ENCODE measurements around the gene ALDH1L1. TPM values are rescaled to one million over a fixed set of nuclear protein-coding genes. Genes with fewer than 3 reads are reported as not detected.

The ALDH1L1 gene
- total and polyA plus RNA-seq, 2 of the 4 experiments (the other 2 are of a cell fraction): not detected

GRCh38 chr3:126098391-126098858 is 82.0 kb downstream of the ALDH1L1 start:
- H2AFZ ChIP-seq (replicated peaks; ENCODE audit: low read length, poor library complexity): no peak overlapping the region
- no peak overlapping the region for H3K27ac ChIP-seq (ENCODE audit: insufficient read depth, low read length)
- no peak overlapping the region for H3K9ac ChIP-seq (ENCODE audit: low read depth, low read length)
- H4K8ac ChIP-seq (ENCODE audit: low read depth in 2 of 2, low read length in 2 of 2): no peak overlapping the region
- ChIA-PET CTCF (no interaction called here), POLR2A (ENCODE audit: unreplicated experiment) (no interaction called here)
- no peak overlapping the region for H4K91ac ChIP-seq (ENCODE audit: insufficient read depth, low read depth, low read length)
- no peaks in the 10 kb centered on the region for H3K36me3 ChIP-seq (ENCODE audit: control insufficient read depth, insufficient read depth, low read length)
- no peak overlapping the region for H2AK9ac ChIP-seq (replicated peaks; ENCODE audit: low read depth, low read length, poor library complexity)
- peak; percentile 41 for DNase-seq
- BruUV-seq (replicated peaks): no TSS peak
- no peaks in the 10 kb centered on the region for H3K27me3 ChIP-seq (ENCODE audit: control insufficient read depth, insufficient read depth, low read length)
- no peaks in the 10 kb centered on the region for H3K9me3 ChIP-seq (ENCODE audit: control insufficient read depth, insufficient read depth, low read length)
- no peak overlapping the region for H4K5ac ChIP-seq (ENCODE audit: low read depth, low read length)
- peaks cover 6% of the 10 kb centered on the region; the same call in 1 of the 2 replicates for H3K9me1 ChIP-seq (ENCODE audit: insufficient read depth, low read length)
- H2BK120ac ChIP-seq (ENCODE audit: low read depth, low read length): no peak overlapping the region
- H2AK5ac ChIP-seq (ENCODE audit: low read depth, low read length): no peak overlapping the region
- H3K14ac ChIP-seq (replicated peaks; ENCODE audit: low read depth, low read length): no peak overlapping the region
- no peak overlapping the region for H3K18ac ChIP-seq (ENCODE audit: low read depth, low read length)
- H3K4me3 ChIP-seq (ENCODE audit: insufficient read depth, low read depth, low read length): no peak overlapping the region
- intact Hi-C loops (cut with micrococcal nuclease): no loop called here
- no CpG with 5 or more reads among the region's 2 CpGs for WGBS, 2 experiments (ENCODE audit: extremely low coverage in 2 of 2, insufficient read length in 1 of 2)
- H3K4me1 ChIP-seq (ENCODE audit: control insufficient read depth, insufficient read depth, low read length): peaks cover 10% of the 10 kb centered on the region
- peak; percentile 12; the same call in 1 of the 2 replicates for ATAC-seq (ENCODE audit: low read depth)
- dilution Hi-C loops (cut with HindIII; ENCODE audit: low sequenced_read_pairs, unreplicated experiment): no loop called here
- H3K4me2 ChIP-seq (ENCODE audit: low read depth, low read length): no peak overlapping the region
- no peak overlapping the region for H3K56ac ChIP-seq (ENCODE audit: extremely low read depth, insufficient read depth, low read length)
- H2BK5ac ChIP-seq (ENCODE audit: low read depth, low read length, poor library complexity, severe bottlenecking): no peak overlapping the region
- no peak overlapping the region for H3K23ac ChIP-seq (ENCODE audit: low read depth, low read length)
- no peaks in the 10 kb centered on the region for H4K20me1 ChIP-seq (ENCODE audit: insufficient read depth, low read length)
- in situ Hi-C loops (cut with MboI; ENCODE audit: low sequenced_read_pairs): no loop called here
- TF ChIP-seq MXI1 (IDR thresholded peaks at IDR 0.05; ENCODE audit: borderline replicate concordance, low read depth, low read length) (no peak), NFE2L2 (IDR thresholded peaks at IDR 0.05; ENCODE audit: low read depth, low read length) (no peak), MAFK (IDR thresholded peaks at IDR 0.05; ENCODE audit: low read depth, low read length) (no peak), CTCF (conservative IDR thresholded peaks at IDR 0.05; ENCODE audit: low read depth, low read length) (no peak), FOS (IDR thresholded peaks at IDR 0.05; ENCODE audit: low read depth, low read length) (no peak), RAD21 (IDR thresholded peaks at IDR 0.05; ENCODE audit: low read length) (no peak), USF2 (IDR thresholded peaks at IDR 0.05; ENCODE audit: low read depth, low read length) (no peak), POLR2A (IDR thresholded peaks at IDR 0.05; ENCODE audit: low read depth, low read length) (no peak), MAZ (IDR thresholded peaks at IDR 0.05; ENCODE audit: borderline replicate concordance, low read depth, low read length) (no peak), RCOR1 (IDR thresholded peaks at IDR 0.05; ENCODE audit: insufficient replicate concordance, low read length) (no peak), CEBPB (IDR thresholded peaks at IDR 0.05; ENCODE audit: low read depth, low read length) (no peak), RFX5 (IDR thresholded peaks at IDR 0.05; ENCODE audit: low read depth, low read length) (no peak)
- H3K4ac ChIP-seq (ENCODE audit: low read depth, low read length): no peak overlapping the region
- no peak overlapping the region for H2BK20ac ChIP-seq (ENCODE audit: low read depth, low read length)
- H2BK15ac ChIP-seq (ENCODE audit: low read depth, low read length): no peak overlapping the region
- H3K79me1 ChIP-seq (ENCODE audit: low read depth in 1 of 2, low read length in 2 of 2): no peaks in the 10 kb centered on the region
